ENCODE measurements around the gene HIPK4.

Gene HIPK4

GRCh38 chr19:40383668-40384248 is 6.2 kb downstream of the HIPK4 start:
- Histone ChIP-seq H3K4me2 (ENCODE audit: low read length, poor library complexity, severe bottlenecking) (no peak overlapping the region), H2BK5ac (ENCODE audit: low read depth, low read length, poor library complexity, severe bottlenecking) (no peak overlapping the region), H3K9me3 (ENCODE audit: control insufficient read depth, low read length) (no peaks in the 10 kb centered on the region), H3K4me3 (ENCODE audit: insufficient read depth in 1 of 2, low read depth in 1 of 2, low read length in 2 of 2) (no peak overlapping the region), H2BK120ac (ENCODE audit: low read depth, low read length) (no peak overlapping the region), H3K23ac (ENCODE audit: low read length in 2 of 2) (peak overlapping the region in 1 of 2 experiments; percentile 30), H3K79me1 (replicated peaks; ENCODE audit: low read length, poor library complexity, severe bottlenecking) (no peaks in the 10 kb centered on the region), H3K9ac (ENCODE audit: low read length) (no peak overlapping the region), H2AK5ac (ENCODE audit: low read length, severe bottlenecking) (no peak overlapping the region), H3K27ac (ENCODE audit: low read length, poor library complexity, severe bottlenecking) (no peak overlapping the region), H3K36me3 (ENCODE audit: control insufficient read depth in 1 of 2, insufficient read depth in 2 of 2, low read depth in 1 of 2, low read length in 2 of 2) (peaks cover 16 to 27% of the 10 kb centered on the region in 2 experiments), H2AFZ (ENCODE audit: low read depth, low read length) (no peak overlapping the region), H2BK15ac (ENCODE audit: low read depth, poor library complexity, severe bottlenecking) (no peak overlapping the region), H4K8ac (ENCODE audit: low read length) (no peak overlapping the region), H3K18ac (ENCODE audit: low read depth in 1 of 2, low read length in 2 of 2) (no peak overlapping the region), H3K4me1 (ENCODE audit: control insufficient read depth, insufficient read depth, low read depth, low read length) (peaks cover 5% of the 10 kb centered on the region), H2BK12ac (ENCODE audit: low read length in 2 of 2) (no peak overlapping the region), H3K27me3 (ENCODE audit: control insufficient read depth in 1 of 2, insufficient read depth in 1 of 2, low read length in 2 of 2) (peaks cover 0 to 5% of the 10 kb centered on the region in 2 experiments), H3K14ac (ENCODE audit: low read length in 2 of 2) (no peak overlapping the region), H3K4ac (ENCODE audit: low read depth in 1 of 2, low read length in 2 of 2) (no peak overlapping the region), H4K91ac (ENCODE audit: low read length) (no peak overlapping the region)
- DNase-seq = no peak
- 84% methylated on average over 28 of the region's 28 CpGs for WGBS

- peaks cover 33 to 52% of the 10 kb centered on the region in 2 experiments for H3K36me3 ChIP-seq (ENCODE audit: control insufficient read depth in 1 of 2, insufficient read depth in 2 of 2, low read depth in 1 of 2, low read length in 2 of 2)
- H2BK12ac ChIP-seq (ENCODE audit: low read length in 2 of 2) = no peak overlapping the region
- H3K4me1 ChIP-seq (ENCODE audit: control insufficient read depth, insufficient read depth, low read depth, low read length) = peaks cover 5% of the 10 kb centered on the region
- DNase-seq = no peak
- no peak overlapping the region for H2AFZ ChIP-seq (ENCODE audit: low read depth, low read length)
- WGBS = 91% methylated on average over 3 of the region's 3 CpGs
- H3K27me3 ChIP-seq (ENCODE audit: control insufficient read depth in 1 of 2, insufficient read depth in 1 of 2, low read length in 2 of 2) = peaks cover 0 to 5% of the 10 kb centered on the region in 2 experiments
- H3K23ac ChIP-seq (ENCODE audit: low read length in 2 of 2) = no peak overlapping the region
- no peak overlapping the region for H3K9ac ChIP-seq (ENCODE audit: low read length)
- no peak overlapping the region for H3K18ac ChIP-seq (ENCODE audit: low read depth in 1 of 2, low read length in 2 of 2)
- H2BK15ac ChIP-seq (ENCODE audit: low read depth, poor library complexity, severe bottlenecking) = no peak overlapping the region
- no peak overlapping the region for H3K4ac ChIP-seq (ENCODE audit: low read depth in 1 of 2, low read length in 2 of 2)
- no peak overlapping the region for H3K4me3 ChIP-seq (ENCODE audit: insufficient read depth in 1 of 2, low read depth in 1 of 2, low read length in 2 of 2)
- H3K79me1 ChIP-seq (replicated peaks; ENCODE audit: low read length, poor library complexity, severe bottlenecking) = peaks cover 3% of the 10 kb centered on the region
- H3K27ac ChIP-seq (ENCODE audit: low read length, poor library complexity, severe bottlenecking) = no peak overlapping the region
- no peak overlapping the region for H4K8ac ChIP-seq (ENCODE audit: low read length)
- no peak overlapping the region for H2BK5ac ChIP-seq (ENCODE audit: low read depth, low read length, poor library complexity, severe bottlenecking)
- no peak overlapping the region for H4K91ac ChIP-seq (ENCODE audit: low read length)
- no peak overlapping the region for H2AK5ac ChIP-seq (ENCODE audit: low read length, severe bottlenecking)
- no peak overlapping the region for H2BK120ac ChIP-seq (ENCODE audit: low read depth, low read length)
- no peak overlapping the region for H3K14ac ChIP-seq (ENCODE audit: low read length in 2 of 2)
- H3K4me2 ChIP-seq (ENCODE audit: low read length, poor library complexity, severe bottlenecking) = no peak overlapping the region
- no peaks in the 10 kb centered on the region for H3K9me3 ChIP-seq (ENCODE audit: control insufficient read depth, low read length)
Measured at GRCh38 chr19:40381321-40381720, 8.7 kb downstream of the HIPK4 start.

- H2BK120ac ChIP-seq (ENCODE audit: low read depth, low read length) = no peak overlapping the region
- H3K4me3 ChIP-seq (ENCODE audit: insufficient read depth in 1 of 2, low read depth in 1 of 2, low read length in 2 of 2) = peak overlapping the region in 1 of 2 experiments; percentile 15
- no peak overlapping the region for H3K14ac ChIP-seq (ENCODE audit: low read length in 2 of 2)
Measured at GRCh38 chr19:40380199-40381037, 9.6 kb downstream of the HIPK4 start.

GRCh38 chr19:40379446-40380198 is 10.4 kb downstream of the HIPK4 start:
- Histone ChIP-seq H4K91ac (ENCODE audit: low read length) (no peak overlapping the region), H2BK15ac (ENCODE audit: low read depth, poor library complexity, severe bottlenecking) (peak overlapping the region; percentile 33), H3K4me3 (ENCODE audit: insufficient read depth in 1 of 2, low read depth in 1 of 2, low read length in 2 of 2) (no peak overlapping the region), H3K9ac (ENCODE audit: low read length) (no peak overlapping the region), H3K27ac (ENCODE audit: low read length, poor library complexity, severe bottlenecking) (no peak overlapping the region), H2AFZ (ENCODE audit: low read depth, low read length) (no peak overlapping the region), H3K36me3 (ENCODE audit: control insufficient read depth in 1 of 2, insufficient read depth in 2 of 2, low read depth in 1 of 2, low read length in 2 of 2) (peaks cover 39 to 62% of the 10 kb centered on the region in 2 experiments), H3K4ac (ENCODE audit: low read depth in 1 of 2, low read length in 2 of 2) (no peak overlapping the region), H3K4me1 (ENCODE audit: control insufficient read depth, insufficient read depth, low read depth, low read length) (peaks cover 5% of the 10 kb centered on the region), H3K18ac (ENCODE audit: low read depth in 1 of 2, low read length in 2 of 2) (no peak overlapping the region), H3K14ac (ENCODE audit: low read length in 2 of 2) (no peak overlapping the region), H2BK120ac (ENCODE audit: low read depth, low read length) (no peak overlapping the region), H3K79me1 (replicated peaks; ENCODE audit: low read length, poor library complexity, severe bottlenecking) (peaks cover 4% of the 10 kb centered on the region), H3K27me3 (ENCODE audit: control insufficient read depth in 1 of 2, insufficient read depth in 1 of 2, low read length in 2 of 2) (peaks cover 0 to under 1% of the 10 kb centered on the region in 2 experiments), H4K8ac (ENCODE audit: low read length) (no peak overlapping the region), H2AK5ac (ENCODE audit: low read length, severe bottlenecking) (no peak overlapping the region), H2BK12ac (ENCODE audit: low read length in 2 of 2) (peak overlapping the region in 1 of 2 experiments; percentile 11), H2BK5ac (ENCODE audit: low read depth, low read length, poor library complexity, severe bottlenecking) (no peak overlapping the region), H3K4me2 (ENCODE audit: low read length, poor library complexity, severe bottlenecking) (no peak overlapping the region), H3K23ac (ENCODE audit: low read length in 2 of 2) (no peak overlapping the region), H3K9me3 (ENCODE audit: control insufficient read depth, low read length) (no peaks in the 10 kb centered on the region)
- DNase-seq = no peak
- 92% methylated on average over 9 of the region's 11 CpGs for WGBS

More at GRCh38 chr19:40380199-40381037, 9.6 kb downstream of the HIPK4 start:
- Histone ChIP-seq H3K79me1 (replicated peaks; ENCODE audit: low read length, poor library complexity, severe bottlenecking) (peaks cover 4% of the 10 kb centered on the region), H3K4me1 (ENCODE audit: control insufficient read depth, insufficient read depth, low read depth, low read length) (peaks cover 5% of the 10 kb centered on the region), H3K27me3 (ENCODE audit: control insufficient read depth in 1 of 2, insufficient read depth in 1 of 2, low read length in 2 of 2) (peaks cover 0 to 5% of the 10 kb centered on the region in 2 experiments), H4K8ac (ENCODE audit: low read length) (peak overlapping the region; percentile 46), H3K36me3 (ENCODE audit: control insufficient read depth in 1 of 2, insufficient read depth in 2 of 2, low read depth in 1 of 2, low read length in 2 of 2) (peaks cover 34 to 57% of the 10 kb centered on the region in 2 experiments), H2BK12ac (ENCODE audit: low read length in 2 of 2) (no peak overlapping the region), H2BK5ac (ENCODE audit: low read depth, low read length, poor library complexity, severe bottlenecking) (no peak overlapping the region), H3K4me2 (ENCODE audit: low read length, poor library complexity, severe bottlenecking) (no peak overlapping the region), H2BK15ac (ENCODE audit: low read depth, poor library complexity, severe bottlenecking) (no peak overlapping the region), H4K91ac (ENCODE audit: low read length) (peak overlapping the region; percentile 70), H2AK5ac (ENCODE audit: low read length, severe bottlenecking) (no peak overlapping the region), H3K9ac (ENCODE audit: low read length) (no peak overlapping the region), H3K4ac (ENCODE audit: low read depth in 1 of 2, low read length in 2 of 2) (no peak overlapping the region), H2AFZ (ENCODE audit: low read depth, low read length) (no peak overlapping the region), H3K27ac (ENCODE audit: low read length, poor library complexity, severe bottlenecking) (no peak overlapping the region), H3K23ac (ENCODE audit: low read length in 2 of 2) (no peak overlapping the region), H3K18ac (ENCODE audit: low read depth in 1 of 2, low read length in 2 of 2) (no peak overlapping the region), H3K9me3 (ENCODE audit: control insufficient read depth, low read length) (no peaks in the 10 kb centered on the region)
- DNase-seq = no peak
- 93% methylated on average over 37 of the region's 37 CpGs for WGBS

Measured in mesenchymal stem cell (in vitro differentiated cells and primary cell).